PC-9 (cell line): ENCODE measurements around the gene RPAP2.
"Not testable (repeated sequence)": the region's sequence is repeated elsewhere in the genome, so short reads cannot be mapped to it uniquely, and the experiment has no call there.

Experiments
- CTCF ChIP-seq: fragments of 200-600 bp; sonication (generic); conservative IDR thresholded peaks from 2 replicates; pipeline ENCODE4 v1.6.1; 2017; ENCODE audit warnings: mixed run types, antibody characterized with exemption, mild to moderate bottlenecking, moderate library complexity
- EZH2 ChIP-seq: fragments of 200-600 bp; sonication (generic); IDR thresholded peaks from 2 replicates; pipeline ENCODE4 v1.8.0; 2017; ENCODE audit warnings: antibody characterized with exemption, low read depth

DNA sequence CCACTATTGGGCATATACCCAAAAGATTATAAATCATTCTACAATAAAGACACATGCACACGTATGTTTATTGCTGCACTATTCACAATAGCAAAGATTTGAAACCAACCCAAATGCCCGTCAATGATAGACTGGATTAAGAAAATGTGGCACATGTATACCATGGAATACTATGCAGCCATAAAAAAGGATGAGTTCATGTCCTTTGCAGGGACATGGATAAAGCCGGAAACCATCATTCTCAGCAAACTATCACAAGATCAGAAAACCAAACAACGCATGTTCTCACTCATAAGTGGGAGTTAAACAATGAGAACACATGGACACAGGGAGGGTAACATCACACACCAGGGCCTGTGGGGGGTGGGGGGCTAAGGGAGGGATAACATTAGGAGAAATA lies 95.1 kb downstream of the RPAP2 start:
- not testable (repeated sequence) for TF ChIP-seq CTCF, EZH2
